H1 (cell line): ENCODE results near the gene VEGFC. TPM values are rescaled to one million over a fixed set of nuclear protein-coding genes. Genes with fewer than 3 reads are reported as not detected.

Source experiments
- CTBP2 ChIP-seq: IDR thresholded peaks from 2 replicates; pipeline ENCODE4 v1.7.0; 2011; ENCODE audit warnings: borderline replicate concordance, mild to moderate bottlenecking, moderate library complexity, mixed read lengths, low read length; ENCODE audit not compliant: insufficient read depth, insufficient read length
- HDAC2 ChIP-seq, 2 experiments: fragments of 300-600 bp in 1 of 2; sonication (generic) in 1 of 2; IDR thresholded peaks; 2 replicates each; pipeline ENCODE4 v1.6.1; 2011 to 2012; ENCODE audit warnings: low read depth in 2 of 2, low read length in 2 of 2, mild to moderate bottlenecking in 2 of 2, moderate library complexity in 2 of 2, borderline replicate concordance in 1 of 2, inconsistent platforms in 1 of 2
- NANOG ChIP-seq: IDR thresholded peaks from 2 replicates; pipeline ENCODE4 v1.6.1; 2011; ENCODE audit warnings: low read length, low read depth, mild to moderate bottlenecking, inconsistent platforms; ENCODE audit not compliant: insufficient read depth, poor library complexity, severe bottlenecking
- NRF1 ChIP-seq: IDR thresholded peaks from 2 replicates; pipeline ENCODE4 v1.6.1; 2011; ENCODE audit warnings: mild to moderate bottlenecking, low read depth, low read length, improper control_type of control experiment
- POLR2AphosphoS5 ChIP-seq: IDR thresholded peaks from 2 replicates; pipeline ENCODE4 v1.6.1; 2011; ENCODE audit warnings: low read depth, low read length
- RAD21 ChIP-seq, 2 experiments: IDR thresholded peaks in 1 of 2; conservative IDR thresholded peaks in 1 of 2; 2 replicates each; pipeline ENCODE4 v1.6.1; 2011; ENCODE audit warnings: low read depth in 2 of 2, low read length in 2 of 2, improper control_type of control experiment in 1 of 2, inconsistent platforms in 1 of 2, mild to moderate bottlenecking in 1 of 2, moderate library complexity in 1 of 2
- SIN3A ChIP-seq, 2 experiments: IDR thresholded peaks in 1 of 2; conservative IDR thresholded peaks in 1 of 2; 2 replicates each; pipeline ENCODE4 v1.6.1; 2011 to 2012; ENCODE audit warnings: low read length in 2 of 2, improper control_type of control experiment in 1 of 2, low read depth in 1 of 2, mild to moderate bottlenecking in 1 of 2
- TCF12 ChIP-seq: IDR thresholded peaks from 2 replicates; pipeline ENCODE4 v1.6.1; 2011; ENCODE audit warnings: low read depth, mild to moderate bottlenecking, low read length
- polyA plus RNA-seq, 7 experiments: library from polyadenylated mRNA; depleted of rRNA in 3 of 7; stranded (reverse) in 5 of 7; unstranded in 2 of 7; fragments of >200 nt in 5 of 7; fragments of 200-250 nt in 2 of 7; gene quantifications; 1 replicate in 5 of 7; 2 replicates in 1 of 7; 4 replicates in 1 of 7; pipeline versions ENCODE4 v1.2.1 to v1.2.3, GENCODE V29; 2011 to 2013; ENCODE audit warnings: missing spikeins in 2 of 7, mixed read lengths in 2 of 7
- total RNA-seq: library from RNA; stranded (reverse); fragmentation: NEBNext Ultra II Directional; extraction: Animal tissue kit (Norgen Biotek cat#: 25700); gene quantifications from 2 replicates; pipeline ENCODE4 v1.2.1, GENCODE V29; 2021
- TF ChIP-seq, protein P1 (sequence below): fragments of 300-600 bp; sonication (generic); IDR thresholded peaks from 2 replicates; pipeline ENCODE4 v1.7.1; 2012; ENCODE audit warnings: low read length, moderate library complexity, mild to moderate bottlenecking, inconsistent platforms; ENCODE audit not compliant: insufficient replicate concordance

The VEGFC gene
- total and polyA plus RNA-seq, 2 of the 8 experiments (the other 6 are each of a cell fraction or from before 2014, with no cell fraction given) = 0.53 to 1.4 TPM

DNA sequence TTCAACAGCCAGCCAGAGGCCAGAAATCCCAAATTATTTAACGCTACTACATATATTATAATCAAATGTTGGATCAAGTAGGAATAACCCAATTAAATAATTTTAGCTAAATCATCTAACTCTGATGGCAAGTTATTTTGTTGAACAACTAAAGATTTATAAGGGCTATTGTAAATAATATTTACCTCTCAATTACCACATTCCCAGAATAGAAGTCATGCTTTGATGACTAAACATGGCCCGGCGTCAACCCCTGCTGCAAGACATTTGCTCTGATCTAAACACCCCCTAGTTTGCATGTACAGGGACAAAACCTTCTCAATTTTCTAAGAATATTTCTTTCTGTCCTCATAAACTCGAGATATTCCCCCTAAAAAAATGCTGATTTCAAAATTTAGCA lies 14.2 kb downstream of the VEGFC start (continued):
- no peak for TF ChIP-seq RAD21 (IDR thresholded peaks at IDR 0.05 in 1 of 2, conservative IDR thresholded peaks at IDR 0.05 in 1 of 2; ENCODE audit: low read depth in 2 of 2, low read length in 2 of 2)
- TF ChIP-seq NRF1 = no peak
- TF ChIP-seq NANOG = no peak
- no peak for TF ChIP-seq CTBP2
- no peak for TF ChIP-seq POLR2AphosphoS5
- TF ChIP-seq TCF12 = no peak
- TF ChIP-seq, protein P1, sequence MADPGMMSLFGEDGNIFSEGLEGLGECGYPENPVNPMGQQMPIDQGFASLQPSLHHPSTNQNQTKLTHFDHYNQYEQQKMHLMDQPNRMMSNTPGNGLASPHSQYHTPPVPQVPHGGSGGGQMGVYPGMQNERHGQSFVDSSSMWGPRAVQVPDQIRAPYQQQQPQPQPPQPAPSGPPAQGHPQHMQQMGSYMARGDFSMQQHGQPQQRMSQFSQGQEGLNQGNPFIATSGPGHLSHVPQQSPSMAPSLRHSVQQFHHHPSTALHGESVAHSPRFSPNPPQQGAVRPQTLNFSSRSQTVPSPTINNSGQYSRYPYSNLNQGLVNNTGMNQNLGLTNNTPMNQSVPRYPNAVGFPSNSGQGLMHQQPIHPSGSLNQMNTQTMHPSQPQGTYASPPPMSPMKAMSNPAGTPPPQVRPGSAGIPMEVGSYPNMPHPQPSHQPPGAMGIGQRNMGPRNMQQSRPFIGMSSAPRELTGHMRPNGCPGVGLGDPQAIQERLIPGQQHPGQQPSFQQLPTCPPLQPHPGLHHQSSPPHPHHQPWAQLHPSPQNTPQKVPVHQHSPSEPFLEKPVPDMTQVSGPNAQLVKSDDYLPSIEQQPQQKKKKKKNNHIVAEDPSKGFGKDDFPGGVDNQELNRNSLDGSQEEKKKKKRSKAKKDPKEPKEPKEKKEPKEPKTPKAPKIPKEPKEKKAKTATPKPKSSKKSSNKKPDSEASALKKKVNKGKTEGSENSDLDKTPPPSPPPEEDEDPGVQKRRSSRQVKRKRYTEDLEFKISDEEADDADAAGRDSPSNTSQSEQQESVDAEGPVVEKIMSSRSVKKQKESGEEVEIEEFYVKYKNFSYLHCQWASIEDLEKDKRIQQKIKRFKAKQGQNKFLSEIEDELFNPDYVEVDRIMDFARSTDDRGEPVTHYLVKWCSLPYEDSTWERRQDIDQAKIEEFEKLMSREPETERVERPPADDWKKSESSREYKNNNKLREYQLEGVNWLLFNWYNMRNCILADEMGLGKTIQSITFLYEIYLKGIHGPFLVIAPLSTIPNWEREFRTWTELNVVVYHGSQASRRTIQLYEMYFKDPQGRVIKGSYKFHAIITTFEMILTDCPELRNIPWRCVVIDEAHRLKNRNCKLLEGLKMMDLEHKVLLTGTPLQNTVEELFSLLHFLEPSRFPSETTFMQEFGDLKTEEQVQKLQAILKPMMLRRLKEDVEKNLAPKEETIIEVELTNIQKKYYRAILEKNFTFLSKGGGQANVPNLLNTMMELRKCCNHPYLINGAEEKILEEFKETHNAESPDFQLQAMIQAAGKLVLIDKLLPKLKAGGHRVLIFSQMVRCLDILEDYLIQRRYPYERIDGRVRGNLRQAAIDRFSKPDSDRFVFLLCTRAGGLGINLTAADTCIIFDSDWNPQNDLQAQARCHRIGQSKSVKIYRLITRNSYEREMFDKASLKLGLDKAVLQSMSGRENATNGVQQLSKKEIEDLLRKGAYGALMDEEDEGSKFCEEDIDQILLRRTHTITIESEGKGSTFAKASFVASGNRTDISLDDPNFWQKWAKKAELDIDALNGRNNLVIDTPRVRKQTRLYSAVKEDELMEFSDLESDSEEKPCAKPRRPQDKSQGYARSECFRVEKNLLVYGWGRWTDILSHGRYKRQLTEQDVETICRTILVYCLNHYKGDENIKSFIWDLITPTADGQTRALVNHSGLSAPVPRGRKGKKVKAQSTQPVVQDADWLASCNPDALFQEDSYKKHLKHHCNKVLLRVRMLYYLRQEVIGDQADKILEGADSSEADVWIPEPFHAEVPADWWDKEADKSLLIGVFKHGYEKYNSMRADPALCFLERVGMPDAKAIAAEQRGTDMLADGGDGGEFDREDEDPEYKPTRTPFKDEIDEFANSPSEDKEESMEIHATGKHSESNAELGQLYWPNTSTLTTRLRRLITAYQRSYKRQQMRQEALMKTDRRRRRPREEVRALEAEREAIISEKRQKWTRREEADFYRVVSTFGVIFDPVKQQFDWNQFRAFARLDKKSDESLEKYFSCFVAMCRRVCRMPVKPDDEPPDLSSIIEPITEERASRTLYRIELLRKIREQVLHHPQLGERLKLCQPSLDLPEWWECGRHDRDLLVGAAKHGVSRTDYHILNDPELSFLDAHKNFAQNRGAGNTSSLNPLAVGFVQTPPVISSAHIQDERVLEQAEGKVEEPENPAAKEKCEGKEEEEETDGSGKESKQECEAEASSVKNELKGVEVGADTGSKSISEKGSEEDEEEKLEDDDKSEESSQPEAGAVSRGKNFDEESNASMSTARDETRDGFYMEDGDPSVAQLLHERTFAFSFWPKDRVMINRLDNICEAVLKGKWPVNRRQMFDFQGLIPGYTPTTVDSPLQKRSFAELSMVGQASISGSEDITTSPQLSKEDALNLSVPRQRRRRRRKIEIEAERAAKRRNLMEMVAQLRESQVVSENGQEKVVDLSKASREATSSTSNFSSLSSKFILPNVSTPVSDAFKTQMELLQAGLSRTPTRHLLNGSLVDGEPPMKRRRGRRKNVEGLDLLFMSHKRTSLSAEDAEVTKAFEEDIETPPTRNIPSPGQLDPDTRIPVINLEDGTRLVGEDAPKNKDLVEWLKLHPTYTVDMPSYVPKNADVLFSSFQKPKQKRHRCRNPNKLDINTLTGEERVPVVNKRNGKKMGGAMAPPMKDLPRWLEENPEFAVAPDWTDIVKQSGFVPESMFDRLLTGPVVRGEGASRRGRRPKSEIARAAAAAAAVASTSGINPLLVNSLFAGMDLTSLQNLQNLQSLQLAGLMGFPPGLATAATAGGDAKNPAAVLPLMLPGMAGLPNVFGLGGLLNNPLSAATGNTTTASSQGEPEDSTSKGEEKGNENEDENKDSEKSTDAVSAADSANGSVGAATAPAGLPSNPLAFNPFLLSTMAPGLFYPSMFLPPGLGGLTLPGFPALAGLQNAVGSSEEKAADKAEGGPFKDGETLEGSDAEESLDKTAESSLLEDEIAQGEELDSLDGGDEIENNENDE = no peak
- TF ChIP-seq HDAC2 (IDR thresholded peaks at IDR 0.05; ENCODE audit: borderline replicate concordance in 1 of 2, low read depth in 2 of 2, low read length in 2 of 2) = no peak
- TF ChIP-seq SIN3A (conservative IDR thresholded peaks at IDR 0.05 in 1 of 2, IDR thresholded peaks at IDR 0.05 in 1 of 2; ENCODE audit: low read depth in 1 of 2, low read length in 2 of 2) = no peak
